NOMO-1 (cell line): Measurements from ENCODE around the gene TNFAIP8.

ENCODE experiments used
- DNase-seq, 2 experiments: peaks; one replicate each; lab custom pipeline; 2025; ENCODE audit not compliant: unreplicated experiment in 2 of 2; lab: John Stamatoyannopoulos, UW

TNFAIP8 gene

GRCh38 chr5:119345861-119346260, 10.0 kb upstream of the TNFAIP8 start:
- peak in 1 of 2 experiments; percentile 11 for DNase-seq

- no peak for DNase-seq
Observed at GRCh38 chr5:119346394-119346793, 9.4 kb upstream of the TNFAIP8 start.

- DNase-seq = no peak
Observed at GRCh38 chr5:119347574-119347973, 8.2 kb upstream of the TNFAIP8 start.

- DNase-seq = peak in 1 of 2 experiments; percentile 10
Observed at GRCh38 chr5:119347991-119348390, 7.8 kb upstream of the TNFAIP8 start.

GRCh38 chr5:119353213-119353612, 2.6 kb upstream of the TNFAIP8 start:
- no peak for DNase-seq

DNA sequence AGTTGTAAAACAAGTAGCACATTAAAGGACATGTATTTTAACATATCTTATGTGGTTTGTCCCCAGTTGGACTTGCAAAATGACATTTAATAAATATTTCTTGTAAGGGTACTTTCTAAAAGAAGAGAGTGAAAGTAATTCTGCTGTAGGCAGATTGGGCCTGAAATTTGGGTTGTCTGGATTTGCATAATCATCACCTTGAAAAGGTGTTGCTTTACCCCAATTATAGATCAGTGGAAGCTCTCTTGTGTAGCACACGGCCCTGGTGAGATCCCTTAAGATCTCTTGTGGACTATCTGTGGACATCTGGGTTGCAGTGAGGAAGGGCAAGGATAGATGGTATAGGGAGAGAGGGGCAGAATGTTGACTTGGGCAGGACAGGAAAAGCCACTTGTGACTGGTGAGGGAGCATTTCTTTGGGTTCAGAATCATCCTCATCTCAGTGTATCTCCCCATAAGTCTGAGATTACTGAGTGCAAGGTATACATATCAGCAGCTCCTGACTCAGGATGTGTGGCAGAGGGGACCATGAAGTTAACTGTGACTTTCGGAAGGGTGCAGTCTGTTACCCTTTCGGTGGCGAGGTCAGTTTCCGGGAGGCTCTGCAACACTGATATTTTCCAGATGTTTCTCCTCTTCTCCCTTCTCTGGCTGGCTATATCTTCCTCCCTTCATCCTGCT, 2.0 kb upstream of the TNFAIP8 start:
- DNase-seq = no peak

DNA sequence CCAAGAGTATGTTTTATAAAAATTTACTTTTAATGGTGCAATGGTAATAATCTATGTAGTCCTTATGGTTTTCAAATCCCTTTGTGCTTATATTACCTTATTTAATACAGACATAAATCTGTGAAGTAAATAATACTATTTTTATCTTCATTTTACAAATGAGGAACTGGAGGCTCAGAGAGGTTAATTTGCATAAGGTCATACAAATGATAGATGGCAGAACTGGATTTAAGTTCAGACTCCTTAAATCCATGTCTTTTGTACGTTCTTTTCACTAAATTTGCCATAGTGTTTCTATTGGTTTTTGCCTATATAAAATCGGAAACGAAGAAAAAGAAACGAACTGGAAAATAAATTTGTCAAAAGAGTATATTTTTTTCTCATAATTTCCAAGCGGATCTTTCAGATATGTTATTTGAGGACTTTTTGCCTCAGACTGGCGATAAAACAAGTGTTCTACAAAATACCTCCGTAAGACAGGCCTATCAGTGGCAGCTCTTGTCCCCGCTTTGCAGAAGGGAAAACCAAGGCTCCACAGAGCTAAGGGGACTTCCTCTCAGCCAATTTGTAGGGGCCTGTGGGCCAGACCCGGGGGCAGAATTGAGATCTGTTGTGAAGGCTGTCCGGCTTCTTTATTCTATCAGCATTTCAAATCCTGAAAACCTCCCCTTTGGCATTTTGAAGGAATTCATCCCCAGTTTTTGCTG, 1.1 kb upstream of the TNFAIP8 start:
- peak in 1 of 2 experiments; percentile 49 for DNase-seq

- DNase-seq = no peak
Observed at GRCh38 chr5:119355244-119355638, 578 bp upstream of the TNFAIP8 start.

GRCh38 chr5:119356612-119357188, 881 bp downstream of the TNFAIP8 start:
- DNase-seq = peak in 1 of 2 experiments; percentile 18

- no peak for DNase-seq
Observed at GRCh38 chr5:119357270-119357669, 1.5 kb downstream of the TNFAIP8 start.

DNA sequence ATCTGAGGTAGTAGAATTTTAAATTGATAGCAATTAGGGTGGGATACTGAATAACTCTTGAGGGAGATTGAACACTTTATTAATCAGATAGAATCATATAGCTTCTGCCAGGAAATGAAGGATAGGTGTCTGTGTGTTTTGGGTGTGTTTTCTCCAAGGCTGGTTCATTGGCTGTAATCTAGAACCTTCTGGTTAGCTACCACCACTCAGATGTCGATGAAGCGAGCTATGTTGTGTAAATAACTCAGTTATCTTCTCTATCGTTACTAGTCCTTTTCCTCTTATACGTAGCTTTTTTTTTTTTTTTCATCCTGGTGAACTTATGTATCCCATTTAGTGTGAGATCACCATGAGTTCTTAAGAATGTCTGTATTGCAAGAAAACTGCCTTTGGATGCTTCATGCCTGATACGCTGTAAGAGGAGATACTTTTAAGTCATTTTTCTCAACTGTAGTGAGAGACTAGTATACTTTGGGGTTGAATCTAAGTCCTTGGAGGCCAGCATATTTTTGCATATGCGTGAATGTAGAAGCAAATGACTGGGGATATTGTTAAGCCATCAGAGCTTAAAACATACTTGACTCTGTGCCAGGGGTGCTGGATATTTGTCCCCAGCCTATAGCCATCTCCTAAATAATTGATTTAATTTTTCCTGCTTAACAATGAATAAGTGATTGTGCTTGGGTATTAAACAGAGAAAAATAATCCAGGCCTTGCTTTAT, 2.1 kb downstream of the TNFAIP8 start:
- DNase-seq = no peak

GRCh38 chr5:119358530-119358900, 2.7 kb downstream of the TNFAIP8 start:
- peak; percentile 31 to 65 for DNase-seq

GRCh38 chr5:119358901-119359603, 3.2 kb downstream of the TNFAIP8 start:
- no peak for DNase-seq

DNA sequence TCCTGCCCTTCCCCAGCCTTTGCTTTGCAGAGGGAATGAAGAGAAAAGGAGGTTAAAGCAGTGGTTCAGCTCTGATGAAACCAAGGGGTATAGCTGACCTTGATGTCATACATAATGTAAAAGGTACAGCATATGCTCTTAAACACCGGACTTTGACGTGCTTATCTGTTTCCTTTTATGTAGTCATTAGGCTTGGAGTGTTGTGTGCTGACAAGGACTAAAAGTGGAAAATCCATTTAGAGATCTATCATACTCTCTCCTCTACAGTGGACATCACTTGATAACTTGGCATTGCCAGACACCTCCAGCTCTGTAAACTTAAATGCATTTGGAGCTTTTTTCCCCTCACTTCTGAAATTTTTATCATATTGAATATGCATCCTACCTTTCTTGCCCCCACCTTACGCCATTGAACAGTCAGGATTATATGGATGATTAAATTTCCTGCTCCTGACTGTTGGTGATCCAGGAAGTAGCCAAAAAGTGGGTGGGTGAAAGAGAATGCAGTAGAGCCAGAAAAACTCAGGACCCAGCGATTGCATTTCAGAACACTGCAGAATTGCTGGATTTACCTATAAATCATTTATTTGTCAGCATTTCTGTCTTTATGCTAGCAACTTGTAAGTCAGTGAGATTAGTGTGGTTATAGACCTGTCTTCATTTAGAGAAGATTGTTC, 4.1 kb downstream of the TNFAIP8 start:
- no peak for DNase-seq

- no peak for DNase-seq
Observed at GRCh38 chr5:119360905-119361593, 5.2 kb downstream of the TNFAIP8 start.

DNA sequence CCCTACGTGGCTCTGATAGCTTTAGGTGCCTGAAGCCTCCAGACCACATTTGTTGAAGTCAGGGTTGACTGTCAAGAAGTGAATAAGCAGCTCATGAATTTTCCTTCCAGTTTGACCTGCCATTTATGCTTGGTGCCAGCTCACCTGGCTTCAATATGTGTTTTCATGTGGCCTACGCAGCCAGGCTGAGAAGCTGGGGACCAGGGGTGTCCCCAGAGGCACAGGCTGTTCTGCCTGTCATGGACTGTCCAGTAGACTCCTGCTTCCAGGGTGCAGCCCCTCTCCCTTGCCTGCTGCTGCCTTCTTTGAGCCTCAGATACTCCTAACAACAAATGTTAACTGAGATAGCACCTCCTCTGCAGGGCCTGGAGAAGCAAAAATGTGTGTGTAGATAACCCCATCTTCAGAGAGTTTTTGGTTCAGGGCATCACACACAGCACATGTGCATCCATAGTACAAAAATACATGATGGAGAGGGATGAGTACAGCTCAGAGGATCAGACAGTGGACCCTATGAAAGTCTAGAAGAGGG, 5.8 kb downstream of the TNFAIP8 start:
- DNase-seq = no peak

- no peak for DNase-seq
Observed at GRCh38 chr5:119362714-119363113, 6.9 kb downstream of the TNFAIP8 start.

DNA sequence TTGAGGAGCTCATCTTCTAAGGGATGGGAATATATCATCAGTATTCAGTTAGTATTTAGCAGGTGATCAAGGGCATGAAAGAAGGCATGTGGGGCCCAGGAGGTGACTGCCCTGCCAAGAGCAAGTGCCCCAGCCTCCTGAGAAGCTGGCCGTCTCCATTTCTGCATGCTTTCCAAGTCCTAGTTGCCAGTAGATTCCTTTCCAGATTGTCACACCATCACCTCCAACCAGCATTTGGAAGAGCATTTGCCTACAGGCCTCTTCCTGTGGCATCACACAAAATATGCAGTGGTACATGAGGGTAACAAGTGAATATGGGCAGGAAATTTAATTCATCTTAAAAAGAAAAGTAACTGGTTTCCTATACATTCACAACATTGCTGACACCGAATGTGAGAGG, 7.5 kb downstream of the TNFAIP8 start:
- DNase-seq = no peak

DNA sequence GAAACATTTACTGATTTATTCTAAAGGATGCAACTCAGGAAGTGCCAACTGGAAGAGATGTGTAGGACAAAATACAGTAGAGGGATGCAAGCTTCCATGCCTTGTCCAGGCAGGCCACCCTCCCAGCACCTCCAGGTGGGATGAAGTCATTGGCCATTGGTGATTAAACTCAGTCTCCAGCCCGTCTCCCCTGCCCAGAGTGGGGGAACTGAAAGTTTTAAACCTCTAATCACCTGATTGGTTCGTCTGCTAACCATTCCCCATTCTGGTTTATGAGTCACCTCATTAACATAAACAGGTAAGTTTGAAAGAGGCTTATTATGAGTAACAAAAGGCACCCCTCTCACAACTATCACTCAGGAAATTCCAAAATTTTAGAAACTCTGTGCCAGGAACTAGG, 8.1 kb downstream of the TNFAIP8 start:
- DNase-seq = no peak
